Measurements from ENCODE around the gene METTL17. TPM values are rescaled to one million over a fixed set of nuclear protein-coding genes. Genes with fewer than 3 reads are reported as not detected.
"Not testable (repeated sequence)": the region's sequence is repeated elsewhere in the genome, so short reads cannot be mapped to it uniquely, and the experiment has no call there.

The METTL17 gene
- total RNA-seq, 1 donor from 2014 or later: 37.3 TPM

GRCh38 chr14:21039585-21040369 is 50.0 kb downstream of the METTL17 start:
- no peaks in the 10 kb centered on the region for H3K36me3 ChIP-seq
- no peaks in the 10 kb centered on the region for H3K27me3 ChIP-seq (ENCODE audit: low read depth)
- peak; percentile 84 for TF ChIP-seq CTCF (IDR thresholded peaks at IDR 0.05; ENCODE audit: borderline replicate concordance)
- intact Hi-C loops (cut with micrococcal nuclease): loop anchor here (2.0 kb wide), 1 partner anchor 25 kb away; no protein-coding TSS in a partner anchor
- DNase-seq: no peak
- peaks cover 48% of the 10 kb centered on the region for H3K4me1 ChIP-seq
- H3K4me3 ChIP-seq: peak overlapping the region; percentile 48
- H3K27ac ChIP-seq (replicated peaks): peak overlapping the region; percentile 88
- H3K9me3 ChIP-seq (replicated peaks): no peaks in the 10 kb centered on the region

- Histone ChIP-seq H3K9me3 (replicated peaks) (no peaks in the 10 kb centered on the region), H3K36me3 (no peaks in the 10 kb centered on the region), H3K4me3 (no peak overlapping the region), H3K27ac (replicated peaks) (peak overlapping the region; percentile 88), H3K4me1 (peaks cover 48% of the 10 kb centered on the region), H3K27me3 (ENCODE audit: low read depth) (no peaks in the 10 kb centered on the region)
- no peak for DNase-seq
- peak; percentile 13 for TF ChIP-seq CTCF (IDR thresholded peaks at IDR 0.05; ENCODE audit: borderline replicate concordance)
- intact Hi-C loops (cut with micrococcal nuclease): loop anchor here (2.0 kb wide), 1 partner anchor 26 kb away; no protein-coding TSS in a partner anchor
Observed at GRCh38 chr14:21040370-21040925, 50.7 kb downstream of the METTL17 start.

DNA sequence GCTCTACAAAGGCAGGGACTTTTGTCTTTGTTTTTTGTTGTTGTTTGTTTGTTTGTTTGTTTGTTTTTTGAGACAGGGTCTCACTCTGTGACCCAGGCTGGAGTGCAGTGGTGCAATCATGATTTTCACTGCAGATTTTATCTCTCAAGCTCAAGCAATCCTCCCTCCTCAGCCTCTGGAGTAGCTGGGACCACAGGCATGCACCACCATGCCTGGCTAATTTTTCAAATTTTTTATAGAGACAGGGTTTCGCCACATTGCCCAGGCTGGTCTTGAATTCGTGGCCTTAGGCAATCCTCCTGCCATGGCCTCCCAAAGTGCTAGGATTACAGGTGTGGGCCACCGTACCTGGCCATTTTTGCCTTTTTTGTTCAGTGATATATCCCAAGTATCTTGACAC is 51.2 kb downstream of the METTL17 start:
- not testable (repeated sequence) for H3K4me3 ChIP-seq; H3K9me3 ChIP-seq (replicated peaks); H3K27me3 ChIP-seq (ENCODE audit: low read depth); H3K36me3 ChIP-seq; DNase-seq; H3K27ac ChIP-seq (replicated peaks)
- H3K4me1 ChIP-seq: peaks cover 48% of the 10 kb centered on the region
- intact Hi-C loops (cut with micrococcal nuclease): loop anchor here (2.0 kb wide), 1 partner anchor 26 kb away; no protein-coding TSS in a partner anchor

DNA sequence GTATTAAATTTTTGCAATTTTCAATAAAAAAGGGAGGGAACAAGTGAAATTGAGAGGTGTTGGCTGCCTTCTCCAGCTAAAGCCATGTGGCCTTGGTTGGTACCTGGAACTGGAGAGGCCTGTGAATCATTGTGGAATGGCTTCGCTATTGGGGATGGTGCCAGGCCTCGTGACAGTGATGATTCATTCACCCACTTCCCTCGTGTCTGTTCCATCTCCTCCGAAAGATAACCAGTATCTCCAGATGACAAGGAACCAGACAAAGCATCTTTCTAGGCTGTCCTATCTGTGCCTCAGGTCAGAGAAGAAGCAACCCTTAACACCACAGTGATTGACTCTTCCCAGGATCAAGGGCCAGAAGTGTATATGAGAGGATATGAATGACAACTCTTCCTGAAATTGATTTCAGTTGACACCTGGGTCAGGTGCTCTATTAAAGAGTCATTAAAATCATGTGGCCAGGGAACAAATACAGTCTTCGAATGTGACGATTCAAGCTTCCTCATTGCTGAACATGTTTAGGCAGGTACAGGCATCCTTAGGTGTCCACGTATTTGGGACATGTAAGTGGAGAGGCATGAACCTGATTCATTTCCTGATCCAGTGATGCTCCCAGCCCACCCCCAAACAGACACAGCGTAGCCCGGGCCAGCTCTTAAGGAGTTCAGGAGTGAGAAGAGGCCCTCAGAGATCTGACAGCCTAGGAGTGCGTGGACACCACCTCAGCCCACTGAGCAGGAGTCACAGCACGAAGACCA is 52.1 kb downstream of the METTL17 start, which contains the start of gene RNASE7:
Gene RNASE7 (plus strand): TSS at position 687 of the 758 bp plus-strand sequence. CDS start 631 bp downstream, outside the sequence.
- H3K27me3 ChIP-seq (ENCODE audit: low read depth): no peaks in the 10 kb centered on the region
- no peaks in the 10 kb centered on the region for H3K36me3 ChIP-seq
- H3K9me3 ChIP-seq (replicated peaks): no peaks in the 10 kb centered on the region
- intact Hi-C loops (cut with micrococcal nuclease): loop anchor here (2.0 kb wide), 1 partner anchor 27 kb away; no protein-coding TSS in a partner anchor
- H3K4me3 ChIP-seq: peak within 1 kb of the TSS; percentile 5
- H3K4me1 ChIP-seq: peaks cover 48% of the 10 kb centered on the region
- H3K27ac ChIP-seq (replicated peaks): peak within 1 kb of the TSS; percentile 77
- no peak for DNase-seq
- TF ChIP-seq CTCF (IDR thresholded peaks at IDR 0.05; ENCODE audit: borderline replicate concordance): no peak

DNA sequence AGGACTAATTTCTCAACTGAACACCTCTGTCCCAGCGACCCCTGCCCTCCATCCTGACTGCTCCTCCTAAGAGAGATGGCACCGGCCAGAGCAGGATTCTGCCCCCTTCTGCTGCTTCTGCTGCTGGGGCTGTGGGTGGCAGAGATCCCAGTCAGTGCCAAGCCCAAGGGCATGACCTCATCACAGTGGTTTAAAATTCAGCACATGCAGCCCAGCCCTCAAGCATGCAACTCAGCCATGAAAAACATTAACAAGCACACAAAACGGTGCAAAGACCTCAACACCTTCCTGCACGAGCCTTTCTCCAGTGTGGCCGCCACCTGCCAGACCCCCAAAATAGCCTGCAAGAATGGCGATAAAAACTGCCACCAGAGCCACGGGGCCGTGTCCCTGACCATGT is 53.1 kb downstream of the METTL17 start:
- no peaks in the 10 kb centered on the region for H3K9me3 ChIP-seq (replicated peaks)
- no peaks in the 10 kb centered on the region for H3K36me3 ChIP-seq
- peak overlapping the region; percentile 77 for H3K27ac ChIP-seq (replicated peaks)
- no peaks in the 10 kb centered on the region for H3K27me3 ChIP-seq (ENCODE audit: low read depth)
- intact Hi-C loops (cut with micrococcal nuclease): no loop called here
- no peak for DNase-seq
- no peak for TF ChIP-seq CTCF (IDR thresholded peaks at IDR 0.05; ENCODE audit: borderline replicate concordance)
- peaks cover 56% of the 10 kb centered on the region for H3K4me1 ChIP-seq
- H3K4me3 ChIP-seq: peak overlapping the region; percentile 5

Data from left ventricle myocardium inferior (tissue), 1 donor.